ENCODE measurements around the gene PTPRO. TPM values are rescaled to one million over a fixed set of nuclear protein-coding genes. Genes with fewer than 3 reads are reported as not detected.

Gene PTPRO
- total RNA-seq, 1 experiment from 2014 or later, result 0.52 TPM

- H3K27me3 ChIP-seq (ENCODE audit: insufficient read depth, low read length), result no peaks in the 10 kb centered on the region
- no peak overlapping the region for H3K9ac ChIP-seq (ENCODE audit: extremely low read depth, insufficient read length, low read length)
- no peak overlapping the region for H2BK20ac ChIP-seq (ENCODE audit: low read depth, low read length, poor library complexity, severe bottlenecking)
- no peaks in the 10 kb centered on the region for H3K79me2 ChIP-seq (ENCODE audit: insufficient read depth, low read length)
- no peak overlapping the region for H3K4me2 ChIP-seq (ENCODE audit: insufficient read depth, insufficient read length, low read length)
- no peak overlapping the region for H2BK12ac ChIP-seq (ENCODE audit: insufficient read length, low read depth, low read length)
- H3K56ac ChIP-seq (ENCODE audit: insufficient read length, low read depth, low read length), result no peak overlapping the region
- H4K20me1 ChIP-seq (ENCODE audit: control insufficient read depth, insufficient read depth, insufficient read length), result no peaks in the 10 kb centered on the region
- no peaks in the 10 kb centered on the region for H3K79me1 ChIP-seq (ENCODE audit: insufficient read depth, low read depth, low read length, poor library complexity, severe bottlenecking)
- H3K23ac ChIP-seq (ENCODE audit: insufficient read length, low read depth, low read length), result no peak overlapping the region
- no peaks in the 10 kb centered on the region for H3K9me3 ChIP-seq (ENCODE audit: control insufficient read depth, low read depth, low read length)
- H2BK5ac ChIP-seq (ENCODE audit: insufficient read length, low read length), result no peak overlapping the region
- H2BK15ac ChIP-seq (ENCODE audit: low read depth, low read length), result no peak overlapping the region
- H3K27ac ChIP-seq (ENCODE audit: insufficient read length, low read depth, low read length), result no peak overlapping the region
- no peak overlapping the region for H4K91ac ChIP-seq (ENCODE audit: insufficient read length, low read depth, low read length)
- TF ChIP-seq CTCF (conservative IDR thresholded peaks at IDR 0.05), result no peak
- no peak overlapping the region for H4K8ac ChIP-seq (replicated peaks; ENCODE audit: insufficient read length, low read depth, low read length)
- H3K18ac ChIP-seq (ENCODE audit: insufficient read length, low read depth, low read length), result no peak overlapping the region
- Mint-ChIP-seq H3K36me3 (ENCODE audit: insufficient read depth in 1 of 3, low read depth in 3 of 3) (no peaks in the 10 kb centered on the region), H3K27me3 (ENCODE audit: low read depth) (peaks cover 2% of the 10 kb centered on the region; the same call in 1 of the 2 replicates), H3K4me1 (no peaks in the 10 kb centered on the region), H3K4me3 (no peak overlapping the region), H3K27ac (no peak overlapping the region), H3K9me3 (no peaks in the 10 kb centered on the region)
- no peaks in the 10 kb centered on the region for H3K23me2 ChIP-seq (ENCODE audit: insufficient read length, low read depth, low read length, poor library complexity, severe bottlenecking)
- H4K5ac ChIP-seq (ENCODE audit: insufficient read length, low read depth, low read length), result no peak overlapping the region
- H3T11ph ChIP-seq (ENCODE audit: low read length), result no peak overlapping the region
- H2BK120ac ChIP-seq (ENCODE audit: low read depth, low read length, poor library complexity, severe bottlenecking), result no peak overlapping the region
- no peaks in the 10 kb centered on the region for H3K4me1 ChIP-seq (ENCODE audit: insufficient read depth, low read length)
- no CpG with 5 or more reads among the region's 5 CpGs for WGBS (ENCODE audit: extremely low coverage, insufficient read length, low lambda C conversion rate)
- H2AK5ac ChIP-seq (ENCODE audit: insufficient read length, low read length), result no peak overlapping the region
- H3K4ac ChIP-seq (ENCODE audit: low read depth, low read length), result no peak overlapping the region
- no peak overlapping the region for H3K14ac ChIP-seq (ENCODE audit: insufficient read depth, low read length)
- no peak overlapping the region for H2AFZ ChIP-seq (ENCODE audit: low read length)
- no peak for DNase-seq
These were observed 224.8 kb downstream of the PTPRO start for GRCh38 chr12:15547063-15547462.

Data from H9 (cell line).